ENCODE measurements around the gene GRID1.

GRCh38 chr10:86340176-86340990 is 26.2 kb downstream of the GRID1 start:
- TF ChIP-seq CTCF (IDR thresholded peaks at IDR 0.05) (no peak), EP300 (IDR thresholded peaks at IDR 0.05) (no peak)
